Measurements from ENCODE around the gene C2orf80.

DNA sequence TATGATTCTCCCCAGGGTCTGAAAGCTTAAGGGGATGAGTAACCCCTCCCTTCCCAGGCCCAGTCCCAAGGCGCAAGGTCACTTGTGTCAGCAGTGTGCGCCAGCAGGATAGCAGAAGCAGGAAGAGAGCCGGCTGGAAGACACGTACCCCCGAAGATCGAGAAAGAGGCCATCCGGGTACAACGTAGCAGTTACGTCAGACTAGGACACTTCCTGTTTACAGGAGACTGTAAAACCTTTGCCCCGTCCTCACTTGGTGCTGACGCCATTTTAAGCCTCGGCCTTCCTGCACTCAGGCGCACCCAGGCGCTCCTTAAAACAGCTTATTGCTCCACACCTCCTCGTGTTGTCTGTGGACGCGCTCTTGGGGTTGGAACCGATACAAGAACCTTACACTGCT is 50.4 kb downstream of the C2orf80 start:
- TF ChIP-seq, protein P1, sequence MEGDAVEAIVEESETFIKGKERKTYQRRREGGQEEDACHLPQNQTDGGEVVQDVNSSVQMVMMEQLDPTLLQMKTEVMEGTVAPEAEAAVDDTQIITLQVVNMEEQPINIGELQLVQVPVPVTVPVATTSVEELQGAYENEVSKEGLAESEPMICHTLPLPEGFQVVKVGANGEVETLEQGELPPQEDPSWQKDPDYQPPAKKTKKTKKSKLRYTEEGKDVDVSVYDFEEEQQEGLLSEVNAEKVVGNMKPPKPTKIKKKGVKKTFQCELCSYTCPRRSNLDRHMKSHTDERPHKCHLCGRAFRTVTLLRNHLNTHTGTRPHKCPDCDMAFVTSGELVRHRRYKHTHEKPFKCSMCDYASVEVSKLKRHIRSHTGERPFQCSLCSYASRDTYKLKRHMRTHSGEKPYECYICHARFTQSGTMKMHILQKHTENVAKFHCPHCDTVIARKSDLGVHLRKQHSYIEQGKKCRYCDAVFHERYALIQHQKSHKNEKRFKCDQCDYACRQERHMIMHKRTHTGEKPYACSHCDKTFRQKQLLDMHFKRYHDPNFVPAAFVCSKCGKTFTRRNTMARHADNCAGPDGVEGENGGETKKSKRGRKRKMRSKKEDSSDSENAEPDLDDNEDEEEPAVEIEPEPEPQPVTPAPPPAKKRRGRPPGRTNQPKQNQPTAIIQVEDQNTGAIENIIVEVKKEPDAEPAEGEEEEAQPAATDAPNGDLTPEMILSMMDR (IDR thresholded peaks at IDR 0.05; ENCODE audit: low read length) = no peak
- TF ChIP-seq EZH2 (IDR thresholded peaks at IDR 0.05; ENCODE audit: borderline replicate concordance, low read length) = no peak

Measured in OCI-LY1 (cell line).